Measurements from ENCODE around the gene GNAI3.

GNAI3 gene

GRCh38 chr1:109557520-109557919 lies 9.1 kb downstream of the GNAI3 start:
- TF ChIP-seq, protein P1, sequence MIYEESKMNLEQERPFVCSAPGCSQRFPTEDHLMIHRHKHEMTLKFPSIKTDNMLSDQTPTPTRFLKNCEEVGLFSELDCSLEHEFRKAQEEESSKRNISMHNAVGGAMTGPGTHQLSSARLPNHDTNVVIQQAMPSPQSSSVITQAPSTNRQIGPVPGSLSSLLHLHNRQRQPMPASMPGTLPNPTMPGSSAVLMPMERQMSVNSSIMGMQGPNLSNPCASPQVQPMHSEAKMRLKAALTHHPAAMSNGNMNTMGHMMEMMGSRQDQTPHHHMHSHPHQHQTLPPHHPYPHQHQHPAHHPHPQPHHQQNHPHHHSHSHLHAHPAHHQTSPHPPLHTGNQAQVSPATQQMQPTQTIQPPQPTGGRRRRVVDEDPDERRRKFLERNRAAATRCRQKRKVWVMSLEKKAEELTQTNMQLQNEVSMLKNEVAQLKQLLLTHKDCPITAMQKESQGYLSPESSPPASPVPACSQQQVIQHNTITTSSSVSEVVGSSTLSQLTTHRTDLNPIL (CRISPR knock-in tag; IDR thresholded peaks at IDR 0.05; ENCODE audit: low read depth): no peak
- no peak for TF ChIP-seq PPARA (CRISPR knock-in tag; IDR thresholded peaks at IDR 0.05; ENCODE audit: borderline replicate concordance)
- ATAC-seq: no peak

DNA sequence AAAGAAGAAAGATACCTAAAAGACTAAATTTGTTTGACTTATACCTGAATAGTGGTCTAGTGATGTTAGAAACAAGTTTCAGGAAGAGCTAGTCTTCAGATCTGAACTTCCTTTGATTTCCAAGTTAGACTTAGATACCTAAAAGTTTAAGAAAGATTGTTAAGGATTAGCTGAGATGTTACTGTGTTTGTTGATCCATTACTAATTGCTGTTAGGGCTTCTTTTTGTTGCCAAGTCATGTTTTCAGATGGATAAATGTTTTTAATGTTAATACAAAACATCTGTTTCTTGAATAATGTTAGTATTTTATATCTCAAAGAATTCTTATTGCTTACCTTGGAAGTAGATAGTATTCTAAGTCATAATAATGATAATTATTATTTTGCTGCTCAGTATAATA lies 11.6 kb downstream of the GNAI3 start:
- no peak for ATAC-seq
- no peak for TF ChIP-seq ISL1 (CRISPR knock-in tag; IDR thresholded peaks at IDR 0.05)
- TF ChIP-seq CSDC2 (CRISPR knock-in tag; IDR thresholded peaks at IDR 0.05): no peak
- no peak for TF ChIP-seq CSRNP3 (CRISPR knock-in tag; IDR thresholded peaks at IDR 0.05)
- TF ChIP-seq RARB (CRISPR knock-in tag; IDR thresholded peaks at IDR 0.05): no peak
- no peak for TF ChIP-seq ZFP3 (CRISPR knock-in tag; IDR thresholded peaks at IDR 0.05)
- no peak for TF ChIP-seq OSR1 (CRISPR knock-in tag; IDR thresholded peaks at IDR 0.05)
- TF ChIP-seq TCF4 (CRISPR knock-in tag; IDR thresholded peaks at IDR 0.05; ENCODE audit: borderline replicate concordance): no peak
- no peak for TF ChIP-seq ARNTL (CRISPR knock-in tag; IDR thresholded peaks at IDR 0.05; ENCODE audit: borderline replicate concordance, low read depth)
- TF ChIP-seq GLIS3 (CRISPR knock-in tag; IDR thresholded peaks at IDR 0.05): no peak
- TF ChIP-seq ZFP30 (CRISPR knock-in tag; IDR thresholded peaks at IDR 0.05): no peak
- TF ChIP-seq BACH2 (CRISPR knock-in tag; IDR thresholded peaks at IDR 0.05; ENCODE audit: borderline replicate concordance): no peak
- no peak for TF ChIP-seq PATZ1 (CRISPR knock-in tag; IDR thresholded peaks at IDR 0.05; ENCODE audit: borderline replicate concordance)
- no peak for TF ChIP-seq ZNF70 (CRISPR knock-in tag; IDR thresholded peaks at IDR 0.05)
- no peak for TF ChIP-seq ZNF8 (CRISPR knock-in tag; IDR thresholded peaks at IDR 0.05)
- no peak for TF ChIP-seq ESRRG (CRISPR knock-in tag; IDR thresholded peaks at IDR 0.05)
- no peak for TF ChIP-seq ZNF565 (CRISPR knock-in tag; conservative IDR thresholded peaks at IDR 0.05; ENCODE audit: low read depth)
- TF ChIP-seq, protein P1 (CRISPR knock-in tag; IDR thresholded peaks at IDR 0.05; ENCODE audit: low read depth): no peak

DNA sequence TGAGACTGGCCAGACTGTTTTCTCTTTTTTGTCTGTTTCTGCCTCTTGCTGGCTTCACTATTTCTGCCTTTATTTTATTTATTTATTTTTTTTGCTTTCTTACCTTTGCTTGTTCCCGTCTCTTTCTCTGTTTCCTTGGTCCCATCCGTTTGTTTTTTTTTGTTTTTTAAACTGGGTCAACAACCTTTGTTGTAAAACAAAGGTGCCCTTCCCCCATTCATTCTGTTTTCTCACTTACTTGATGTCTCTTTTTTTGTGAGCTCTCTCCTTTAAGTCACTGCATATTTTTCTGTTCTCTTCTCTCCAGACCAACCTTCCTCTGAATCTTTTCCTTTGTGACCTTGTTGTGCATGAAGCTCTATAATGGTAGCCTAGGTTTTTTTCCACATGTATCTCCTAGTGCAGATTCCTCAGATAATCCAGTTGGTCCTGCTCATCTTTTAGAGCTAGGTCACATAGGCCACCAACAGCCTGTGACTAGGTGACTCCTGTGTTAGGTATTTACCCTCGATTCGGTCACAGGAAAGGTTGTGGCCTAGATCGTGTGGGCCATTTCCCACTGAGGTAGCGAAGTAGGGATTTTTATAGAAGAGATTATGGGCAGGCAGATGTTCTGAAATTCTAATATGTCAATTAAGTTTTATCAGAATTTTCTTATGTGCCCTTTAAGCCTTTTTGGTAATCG lies 15.9 kb downstream of the GNAI3 start:
- no peak for TF ChIP-seq PATZ1 (CRISPR knock-in tag; IDR thresholded peaks at IDR 0.05; ENCODE audit: borderline replicate concordance)
- no peak for TF ChIP-seq CSDC2 (CRISPR knock-in tag; IDR thresholded peaks at IDR 0.05)
- no peak for TF ChIP-seq ESRRG (CRISPR knock-in tag; IDR thresholded peaks at IDR 0.05)
- TF ChIP-seq, protein P1 (CRISPR knock-in tag; IDR thresholded peaks at IDR 0.05; ENCODE audit: low read depth): no peak
- no peak for TF ChIP-seq TOX (CRISPR knock-in tag; IDR thresholded peaks at IDR 0.05; ENCODE audit: borderline replicate concordance)
- TF ChIP-seq SNAI2 (CRISPR knock-in tag; IDR thresholded peaks at IDR 0.05): no peak
- no peak for TF ChIP-seq TSHZ2 (CRISPR knock-in tag; IDR thresholded peaks at IDR 0.05)
- no peak for TF ChIP-seq BACH2 (CRISPR knock-in tag; IDR thresholded peaks at IDR 0.05; ENCODE audit: borderline replicate concordance)
- no peak for TF ChIP-seq ZFP30 (CRISPR knock-in tag; IDR thresholded peaks at IDR 0.05)
- no peak for TF ChIP-seq ZNF8 (CRISPR knock-in tag; IDR thresholded peaks at IDR 0.05)
- no peak for TF ChIP-seq RARB (CRISPR knock-in tag; IDR thresholded peaks at IDR 0.05)
- no peak for TF ChIP-seq OSR1 (CRISPR knock-in tag; IDR thresholded peaks at IDR 0.05)
- TF ChIP-seq ZFP3 (CRISPR knock-in tag; IDR thresholded peaks at IDR 0.05): no peak

More for the DNA sequence above, 15.9 kb downstream of the GNAI3 start:
- no peak for ATAC-seq
